Neuronal stem cell (in vitro differentiated cells): Measurements from ENCODE around the gene S100A11.

Source experiments
- DNase-seq: peaks from one replicate; pipeline ENCODE4 v3.0.0-alpha.2; 2013; ENCODE audit warnings: low spot score
- H2AFZ ChIP-seq: one replicate; pipeline ENCODE4 v1.6.1; 2013; ENCODE audit warnings: mild to moderate bottlenecking, low read length, inconsistent platforms
- H2AK5ac ChIP-seq: 2 replicates; pipeline ENCODE4 v1.6.1; 2013; ENCODE audit warnings: low read depth, mild to moderate bottlenecking, inconsistent platforms, low read length, moderate library complexity, mixed read lengths
- H2BK120ac ChIP-seq: 2 replicates; pipeline ENCODE4 v1.6.1; 2013; ENCODE audit warnings: low read depth, mild to moderate bottlenecking, inconsistent platforms, low read length, moderate library complexity, mixed read lengths
- H2BK12ac ChIP-seq: one replicate; pipeline ENCODE4 v1.6.1; 2013; ENCODE audit warnings: low read length, inconsistent platforms
- H2BK15ac ChIP-seq: 2 replicates; pipeline ENCODE4 v1.6.1; 2013; ENCODE audit warnings: mild to moderate bottlenecking, low read length, inconsistent platforms, mixed read lengths
- H2BK5ac ChIP-seq: one replicate; pipeline ENCODE4 v1.6.1; 2013; ENCODE audit warnings: inconsistent platforms, mild to moderate bottlenecking, low read length, moderate library complexity
- H3K14ac ChIP-seq: one replicate; pipeline ENCODE4 v1.6.1; 2013; ENCODE audit warnings: low read length, inconsistent platforms
- H3K18ac ChIP-seq: 2 replicates; pipeline ENCODE4 v1.6.1; 2013; ENCODE audit warnings: low read length, inconsistent platforms
- H3K23ac ChIP-seq: 2 replicates; pipeline ENCODE4 v1.6.1; 2013; ENCODE audit warnings: low read depth, mild to moderate bottlenecking, mixed read lengths, low read length, inconsistent platforms; ENCODE audit not compliant: poor library complexity
- H3K27ac ChIP-seq: replicated peaks from 3 replicates; pipeline ENCODE4 v1.5.1; 2013; ENCODE audit warnings: low read length, inconsistent platforms
- H3K27me3 ChIP-seq, 3 experiments: 2 replicates each; pipeline ENCODE4 v1.6.1; 2013; ENCODE audit warnings: low read length in 3 of 3, mild to moderate bottlenecking in 2 of 3, inconsistent platforms in 1 of 3, low read depth in 1 of 3, mixed read lengths in 1 of 3, moderate library complexity in 1 of 3; ENCODE audit not compliant: control insufficient read depth in 3 of 3, insufficient read depth in 3 of 3
- H3K36me3 ChIP-seq, 2 donors: replicated peaks in 1 of 2; 2 replicates each; pipeline ENCODE4 v1.6.1; 2013; ENCODE audit warnings: low read length in 2 of 2; ENCODE audit not compliant: control insufficient read depth in 2 of 2, insufficient read depth in 2 of 2
- H3K4ac ChIP-seq: 2 replicates; pipeline ENCODE4 v1.6.1; 2013; ENCODE audit warnings: inconsistent platforms, mild to moderate bottlenecking, low read length, moderate library complexity
- H3K4me1 ChIP-seq, 2 donors: 1 replicate in 1 of 2; 2 replicates in 1 of 2; pipeline ENCODE4 v1.6.1; 2013; ENCODE audit warnings: low read length in 2 of 2, low read depth in 1 of 2; ENCODE audit not compliant: control insufficient read depth in 2 of 2, insufficient read depth in 1 of 2
- H3K4me2 ChIP-seq: one replicate; pipeline ENCODE4 v1.6.1; 2013; ENCODE audit warnings: mild to moderate bottlenecking, low read length, inconsistent platforms; ENCODE audit not compliant: insufficient read depth, poor library complexity, severe bottlenecking
- H3K4me3 ChIP-seq, 2 donors: 2 replicates each; pipeline ENCODE4 v1.5.1; 2013; ENCODE audit warnings: low read length in 2 of 2, mild to moderate bottlenecking in 2 of 2, inconsistent platforms in 1 of 2, moderate library complexity in 1 of 2
- H3K79me1 ChIP-seq: one replicate; pipeline ENCODE4 v1.6.1; 2013; ENCODE audit warnings: low read depth, mild to moderate bottlenecking, inconsistent platforms, low read length, moderate library complexity
- H3K9ac ChIP-seq: one replicate; pipeline ENCODE4 v1.6.1; 2013; ENCODE audit warnings: mild to moderate bottlenecking, low read depth, low read length, inconsistent platforms; ENCODE audit not compliant: poor library complexity
- H3K9me3 ChIP-seq, 2 donors: replicated peaks in 1 of 2; 2 replicates each; pipeline versions ENCODE3 to v1.6.1; 2013; ENCODE audit warnings: low read length in 2 of 2, mild to moderate bottlenecking in 2 of 2, inconsistent platforms in 1 of 2, low read depth in 1 of 2, mixed read lengths in 1 of 2, moderate library complexity in 1 of 2; ENCODE audit not compliant: control insufficient read depth in 2 of 2, insufficient read depth in 1 of 2
- H4K8ac ChIP-seq: one replicate; pipeline ENCODE4 v1.6.1; 2013; ENCODE audit warnings: low read depth, mild to moderate bottlenecking, inconsistent platforms, low read length, moderate library complexity
- H4K91ac ChIP-seq: one replicate; pipeline ENCODE4 v1.6.1; 2013; ENCODE audit warnings: low read length, low read depth, mild to moderate bottlenecking, inconsistent platforms; ENCODE audit not compliant: poor library complexity
- WGBS, 2 donors: extraction: QIAGEN DNeasy Blood & Tissue Kit; methylation state at CpG; one replicate each; pipeline ENCODE4 v1.1.7; 2013; ENCODE audit warnings: missing lambda C conversion rate in 2 of 2, mixed read lengths in 1 of 2; ENCODE audit not compliant: insufficient read length in 2 of 2, insufficient replicate concordance in 1 of 2; ENCODE audit errors: extremely low coverage in 2 of 2; 5-methylcytosine and 5-hydroxymethylcytosine counted together

Gene S100A11

GRCh38 chr1:152007047-152007446 lies 29.8 kb downstream of the S100A11 start:
- Histone ChIP-seq H3K23ac (no peak overlapping the region), H3K79me1 (no peaks in the 10 kb centered on the region), H2BK5ac (no peak overlapping the region), H2AK5ac (no peak overlapping the region), H2BK12ac (no peak overlapping the region), H3K4me1 (no peaks in the 10 kb centered on the region), H2BK15ac (no peak overlapping the region), H2BK120ac (no peak overlapping the region), H3K9ac (no peak overlapping the region), H3K36me3 (no peaks in the 10 kb centered on the region), H3K4me3 (no peak overlapping the region), H3K27me3 (peaks cover 0 to 9% (median 2%) of the 10 kb centered on the region in 3 experiments), H4K91ac (no peak overlapping the region), H2AFZ (no peak overlapping the region), H3K18ac (no peak overlapping the region), H3K4me2 (no peak overlapping the region), H4K8ac (no peak overlapping the region), H3K4ac (no peak overlapping the region), H3K9me3 (no peaks in the 10 kb centered on the region), H3K14ac (no peak overlapping the region), H3K27ac (no peak overlapping the region)
- no CpG with 5 or more reads among the region's 2 CpGs for WGBS, 2 donors
- no peak for DNase-seq

- H3K14ac ChIP-seq = no peak overlapping the region
- H3K23ac ChIP-seq = no peak overlapping the region
- H3K4me1 ChIP-seq = no peaks in the 10 kb centered on the region
- no peak overlapping the region for H4K91ac ChIP-seq
- H3K4me3 ChIP-seq = no peak overlapping the region
- no peak overlapping the region for H3K4me2 ChIP-seq
- H3K9ac ChIP-seq = no peak overlapping the region
- peaks cover 0 to 9% (median 2%) of the 10 kb centered on the region in 3 experiments for H3K27me3 ChIP-seq
- H3K36me3 ChIP-seq = no peaks in the 10 kb centered on the region
- H3K18ac ChIP-seq = no peak overlapping the region
- H3K4ac ChIP-seq = no peak overlapping the region
- H3K79me1 ChIP-seq = no peaks in the 10 kb centered on the region
- H3K27ac ChIP-seq = no peak overlapping the region
- no peak overlapping the region for H2BK15ac ChIP-seq
- no peak overlapping the region for H4K8ac ChIP-seq
- no peak overlapping the region for H2BK5ac ChIP-seq
- no peak overlapping the region for H2BK12ac ChIP-seq
- H2BK120ac ChIP-seq = no peak overlapping the region
- H2AK5ac ChIP-seq = no peak overlapping the region
- DNase-seq = no peak
- no peaks in the 10 kb centered on the region for H3K9me3 ChIP-seq
- no peak overlapping the region for H2AFZ ChIP-seq
- WGBS, 2 donors = no CpG with 5 or more reads among the region's 4 CpGs
Observed at GRCh38 chr1:152005360-152005912, 31.4 kb downstream of the S100A11 start.

GRCh38 chr1:152003846-152004442 lies 32.9 kb downstream of the S100A11 start:
- no peak for DNase-seq
- H3K14ac ChIP-seq = no peak overlapping the region

GRCh38 chr1:152002960-152003359 lies 33.8 kb downstream of the S100A11 start:
- WGBS, 2 donors = no CpG with 5 or more reads among the region's 3 CpGs
- no peak overlapping the region for H3K4me2 ChIP-seq
- no peaks in the 10 kb centered on the region for H3K36me3 ChIP-seq
- H3K4ac ChIP-seq = no peak overlapping the region
- H3K4me1 ChIP-seq = no peaks in the 10 kb centered on the region
- no peak overlapping the region for H2BK120ac ChIP-seq
- H3K9me3 ChIP-seq = no peaks in the 10 kb centered on the region
- no peak overlapping the region for H4K8ac ChIP-seq
- no peak overlapping the region for H2BK12ac ChIP-seq
- no peak overlapping the region for H3K18ac ChIP-seq
- H4K91ac ChIP-seq = no peak overlapping the region
- H3K4me3 ChIP-seq = no peak overlapping the region
- no peak overlapping the region for H3K9ac ChIP-seq
- H3K27ac ChIP-seq = no peak overlapping the region
- no peak overlapping the region for H2AK5ac ChIP-seq
- no peaks in the 10 kb centered on the region for H3K79me1 ChIP-seq
- H2AFZ ChIP-seq = no peak overlapping the region
- no peak for DNase-seq
- H3K23ac ChIP-seq = no peak overlapping the region
- no peak overlapping the region for H2BK15ac ChIP-seq
- peaks cover 0 to 15% (median 2%) of the 10 kb centered on the region in 3 experiments for H3K27me3 ChIP-seq
- H2BK5ac ChIP-seq = no peak overlapping the region
- H3K14ac ChIP-seq = no peak overlapping the region

More at GRCh38 chr1:152003846-152004442, 32.9 kb downstream of the S100A11 start:
- no CpG with 5 or more reads among the region's 4 CpGs for WGBS, 2 donors
- Histone ChIP-seq H4K91ac (no peak overlapping the region), H2BK5ac (no peak overlapping the region), H2AK5ac (no peak overlapping the region), H4K8ac (no peak overlapping the region), H3K4me2 (no peak overlapping the region), H3K36me3 (no peaks in the 10 kb centered on the region), H2BK120ac (no peak overlapping the region), H3K23ac (no peak overlapping the region), H3K9ac (no peak overlapping the region), H3K79me1 (no peaks in the 10 kb centered on the region), H3K27ac (no peak overlapping the region), H3K9me3 (no peaks in the 10 kb centered on the region), H2AFZ (no peak overlapping the region), H2BK15ac (no peak overlapping the region), H3K4me3 (no peak overlapping the region), H3K4ac (no peak overlapping the region), H3K27me3 (peaks cover 0 to 12% (median 2%) of the 10 kb centered on the region in 3 experiments), H3K18ac (no peak overlapping the region), H2BK12ac (no peak overlapping the region), H3K4me1 (no peaks in the 10 kb centered on the region)
